Measurements from ENCODE around the gene NKX1-2.

DNA sequence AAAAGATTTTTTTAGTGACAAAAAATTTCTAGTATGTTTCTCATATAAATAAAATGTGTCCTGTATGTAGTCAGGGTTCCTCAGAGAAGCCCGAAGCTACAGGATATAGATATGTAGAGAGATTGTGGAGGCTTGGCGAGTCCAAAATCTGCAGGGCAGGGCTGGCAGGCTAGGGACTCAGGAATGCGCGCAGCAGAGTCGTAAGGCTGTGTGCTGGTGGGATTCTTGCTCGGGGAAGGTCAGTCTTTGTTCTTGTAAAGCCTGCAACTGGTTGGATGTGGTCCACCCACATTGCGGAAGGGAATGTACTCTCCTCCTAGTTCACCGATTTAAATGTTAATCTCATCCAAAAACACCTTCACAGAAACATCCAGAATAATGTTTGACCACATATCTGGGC lies 42.4 kb upstream of the NKX1-2 start:
- TF ChIP-seq, protein P1, sequence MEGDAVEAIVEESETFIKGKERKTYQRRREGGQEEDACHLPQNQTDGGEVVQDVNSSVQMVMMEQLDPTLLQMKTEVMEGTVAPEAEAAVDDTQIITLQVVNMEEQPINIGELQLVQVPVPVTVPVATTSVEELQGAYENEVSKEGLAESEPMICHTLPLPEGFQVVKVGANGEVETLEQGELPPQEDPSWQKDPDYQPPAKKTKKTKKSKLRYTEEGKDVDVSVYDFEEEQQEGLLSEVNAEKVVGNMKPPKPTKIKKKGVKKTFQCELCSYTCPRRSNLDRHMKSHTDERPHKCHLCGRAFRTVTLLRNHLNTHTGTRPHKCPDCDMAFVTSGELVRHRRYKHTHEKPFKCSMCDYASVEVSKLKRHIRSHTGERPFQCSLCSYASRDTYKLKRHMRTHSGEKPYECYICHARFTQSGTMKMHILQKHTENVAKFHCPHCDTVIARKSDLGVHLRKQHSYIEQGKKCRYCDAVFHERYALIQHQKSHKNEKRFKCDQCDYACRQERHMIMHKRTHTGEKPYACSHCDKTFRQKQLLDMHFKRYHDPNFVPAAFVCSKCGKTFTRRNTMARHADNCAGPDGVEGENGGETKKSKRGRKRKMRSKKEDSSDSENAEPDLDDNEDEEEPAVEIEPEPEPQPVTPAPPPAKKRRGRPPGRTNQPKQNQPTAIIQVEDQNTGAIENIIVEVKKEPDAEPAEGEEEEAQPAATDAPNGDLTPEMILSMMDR (conservative IDR thresholded peaks at IDR 0.05; ENCODE audit: low read depth in 2 of 2) = no peak
- TF ChIP-seq POLR2AphosphoS5 (IDR thresholded peaks at IDR 0.05; ENCODE audit: low read depth) (no peak), EZH2phosphoT487 (IDR thresholded peaks at IDR 0.05; ENCODE audit: unreplicated experiment) (no peak), EZH2 (IDR thresholded peaks at IDR 0.05; ENCODE audit: low read depth, unreplicated experiment) (no peak)
- TF ChIP-seq, protein P2, sequence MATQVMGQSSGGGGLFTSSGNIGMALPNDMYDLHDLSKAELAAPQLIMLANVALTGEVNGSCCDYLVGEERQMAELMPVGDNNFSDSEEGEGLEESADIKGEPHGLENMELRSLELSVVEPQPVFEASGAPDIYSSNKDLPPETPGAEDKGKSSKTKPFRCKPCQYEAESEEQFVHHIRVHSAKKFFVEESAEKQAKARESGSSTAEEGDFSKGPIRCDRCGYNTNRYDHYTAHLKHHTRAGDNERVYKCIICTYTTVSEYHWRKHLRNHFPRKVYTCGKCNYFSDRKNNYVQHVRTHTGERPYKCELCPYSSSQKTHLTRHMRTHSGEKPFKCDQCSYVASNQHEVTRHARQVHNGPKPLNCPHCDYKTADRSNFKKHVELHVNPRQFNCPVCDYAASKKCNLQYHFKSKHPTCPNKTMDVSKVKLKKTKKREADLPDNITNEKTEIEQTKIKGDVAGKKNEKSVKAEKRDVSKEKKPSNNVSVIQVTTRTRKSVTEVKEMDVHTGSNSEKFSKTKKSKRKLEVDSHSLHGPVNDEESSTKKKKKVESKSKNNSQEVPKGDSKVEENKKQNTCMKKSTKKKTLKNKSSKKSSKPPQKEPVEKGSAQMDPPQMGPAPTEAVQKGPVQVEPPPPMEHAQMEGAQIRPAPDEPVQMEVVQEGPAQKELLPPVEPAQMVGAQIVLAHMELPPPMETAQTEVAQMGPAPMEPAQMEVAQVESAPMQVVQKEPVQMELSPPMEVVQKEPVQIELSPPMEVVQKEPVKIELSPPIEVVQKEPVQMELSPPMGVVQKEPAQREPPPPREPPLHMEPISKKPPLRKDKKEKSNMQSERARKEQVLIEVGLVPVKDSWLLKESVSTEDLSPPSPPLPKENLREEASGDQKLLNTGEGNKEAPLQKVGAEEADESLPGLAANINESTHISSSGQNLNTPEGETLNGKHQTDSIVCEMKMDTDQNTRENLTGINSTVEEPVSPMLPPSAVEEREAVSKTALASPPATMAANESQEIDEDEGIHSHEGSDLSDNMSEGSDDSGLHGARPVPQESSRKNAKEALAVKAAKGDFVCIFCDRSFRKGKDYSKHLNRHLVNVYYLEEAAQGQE (IDR thresholded peaks at IDR 0.05; ENCODE audit: unreplicated experiment) = no peak

Measured in GM23338 (cell line).